ENCODE data around the gene OPN1MW2.
"Not testable (repeated sequence)": the region's sequence is repeated elsewhere in the genome, so short reads cannot be mapped to it uniquely, and the experiment has no call there.

GRCh38 chrX:154269245-154269644 lies 49.7 kb downstream of the OPN1MW2 start:
- TF ChIP-seq CTCF (conservative IDR thresholded peaks at IDR 0.05; ENCODE audit: low read depth, low read length); EZH2 (IDR thresholded peaks at IDR 0.05; ENCODE audit: low read length, unreplicated experiment); EZH2phosphoT487 (IDR thresholded peaks at IDR 0.05; ENCODE audit: borderline replicate concordance, low read length): not testable (repeated sequence)
